Measurements from ENCODE around the gene DIRAS1. TPM values are rescaled to one million over a fixed set of nuclear protein-coding genes. Genes with fewer than 3 reads are reported as not detected.
"Not testable (repeated sequence)": the region's sequence is repeated elsewhere in the genome, so short reads cannot be mapped to it uniquely, and the experiment has no call there.

DIRAS1 gene
- polyA plus RNA-seq, 3 donors, result 2.6 to 3.7 (median 3.4) TPM

DNA sequence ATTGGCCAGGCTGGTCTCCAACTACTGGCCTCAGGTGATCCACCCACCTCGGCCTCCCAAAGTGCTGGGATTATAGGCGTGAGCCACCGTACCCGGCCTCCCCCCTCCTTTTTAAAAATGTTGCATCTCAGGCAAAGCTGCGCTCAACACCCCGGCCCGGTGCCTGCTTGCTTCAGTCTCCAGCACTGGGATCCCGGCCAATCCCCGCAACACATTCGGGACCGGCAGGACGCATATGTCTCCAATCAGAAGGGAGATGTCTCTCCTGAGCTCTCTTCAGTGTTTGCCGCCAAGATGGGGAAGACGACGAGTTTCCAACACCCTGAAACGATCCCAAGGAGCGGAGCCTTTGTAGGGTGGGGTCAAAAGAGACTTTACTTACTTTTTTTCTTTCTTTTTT lies 34.8 kb downstream of the DIRAS1 start:
- no peak for DNase-seq (ENCODE audit: low read depth in 3 of 3, low spot score in 2 of 3)

DNA sequence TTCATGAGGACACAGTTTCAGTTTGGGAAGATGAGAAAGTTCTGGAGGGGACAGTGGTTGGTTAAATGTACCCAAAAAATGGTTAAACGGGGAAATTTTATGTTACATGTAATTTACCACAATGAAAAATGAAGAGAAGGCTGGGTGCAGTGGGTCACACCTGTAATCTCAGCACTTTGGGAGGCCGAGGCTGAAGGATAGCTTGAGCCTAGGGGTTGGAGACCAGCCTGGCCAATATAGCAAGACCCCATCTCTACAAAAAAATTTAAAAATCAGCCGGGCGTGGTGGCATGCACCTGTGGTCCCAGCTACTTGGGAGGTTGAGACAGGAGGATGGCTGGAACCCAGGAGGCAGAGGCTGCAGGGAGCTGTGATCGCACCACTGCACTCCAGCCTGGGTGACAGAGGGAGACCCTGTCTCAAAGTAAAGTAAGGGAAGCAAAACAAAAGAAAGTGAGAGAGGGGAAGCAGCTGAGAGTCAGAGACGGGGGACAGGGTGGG lies 35.9 kb downstream of the DIRAS1 start:
- DNase-seq (ENCODE audit: low read depth in 3 of 3, low spot score in 2 of 3), result no peak

DNA sequence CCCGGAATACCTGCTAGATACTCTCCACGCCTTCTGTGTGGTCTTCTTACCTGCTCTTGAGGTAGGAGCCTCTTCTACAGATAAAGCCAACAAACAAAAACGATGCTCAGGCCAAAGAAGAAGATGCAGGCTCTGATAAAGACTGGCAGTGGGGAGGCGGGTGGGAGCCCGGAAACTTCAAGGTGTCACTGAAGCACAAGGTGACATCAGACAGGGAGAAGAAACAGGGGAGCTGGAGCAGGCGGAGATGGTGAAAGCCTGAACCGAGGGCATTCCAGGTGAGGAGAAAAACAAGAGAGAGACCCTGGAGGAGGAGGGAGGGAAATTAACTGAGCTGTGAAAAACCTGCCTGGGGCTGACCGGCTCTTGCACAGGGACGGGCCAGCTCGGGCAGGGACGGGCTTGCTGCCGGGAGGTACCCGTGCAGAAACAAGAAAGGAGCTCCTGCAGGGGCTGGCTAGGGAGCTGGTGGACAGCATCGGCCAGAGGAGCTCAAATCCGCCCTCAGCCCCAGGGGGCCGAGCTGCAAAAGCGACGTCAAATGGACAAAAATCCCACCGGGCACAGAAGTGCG lies 37.7 kb downstream of the DIRAS1 start:
- DNase-seq (ENCODE audit: low read depth in 3 of 3, low spot score in 2 of 3), result no peak

DNA sequence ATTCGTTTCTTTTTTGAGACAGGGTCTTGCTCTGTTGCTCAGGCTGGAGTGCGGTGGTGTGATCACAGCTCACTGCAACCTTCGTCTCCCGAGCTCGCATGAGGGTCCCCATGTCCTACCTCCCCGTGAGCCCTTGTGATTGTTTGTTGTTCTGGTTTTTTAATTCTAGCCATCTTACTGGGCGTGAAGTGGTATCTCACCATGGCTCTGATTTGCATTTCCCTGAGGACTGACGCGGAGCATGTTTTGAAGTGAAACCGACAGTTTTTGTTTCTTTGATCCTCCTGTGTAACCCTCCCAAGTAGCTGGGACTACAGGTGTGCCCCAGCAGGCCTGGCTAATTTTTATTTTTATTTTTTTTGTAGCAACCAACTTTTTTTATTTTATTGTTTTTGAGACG lies 40.4 kb downstream of the DIRAS1 start:
- DNase-seq (ENCODE audit: low read depth in 3 of 3, low spot score in 2 of 3), result no peak

DNA sequence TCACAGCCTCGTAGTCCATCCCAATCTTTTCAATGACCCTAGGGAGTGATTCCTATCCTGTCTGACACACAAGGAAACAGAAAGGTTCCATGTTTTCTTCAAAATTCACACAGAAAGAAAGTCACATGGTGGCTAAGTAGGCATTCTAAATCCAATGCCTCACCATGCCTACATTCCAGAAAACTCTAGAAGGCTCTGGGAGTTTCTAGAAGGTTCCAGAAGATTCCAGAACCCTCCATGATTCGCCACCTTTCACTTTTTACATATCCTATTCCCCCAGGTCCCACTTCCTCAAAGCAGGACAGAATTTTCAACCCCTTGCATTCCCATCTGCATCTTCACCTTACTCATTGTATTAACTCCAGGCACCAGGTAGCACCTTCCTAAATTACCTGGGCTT lies 41.7 kb downstream of the DIRAS1 start:
- no peak for DNase-seq (ENCODE audit: low read depth in 3 of 3, low spot score in 2 of 3)

DNA sequence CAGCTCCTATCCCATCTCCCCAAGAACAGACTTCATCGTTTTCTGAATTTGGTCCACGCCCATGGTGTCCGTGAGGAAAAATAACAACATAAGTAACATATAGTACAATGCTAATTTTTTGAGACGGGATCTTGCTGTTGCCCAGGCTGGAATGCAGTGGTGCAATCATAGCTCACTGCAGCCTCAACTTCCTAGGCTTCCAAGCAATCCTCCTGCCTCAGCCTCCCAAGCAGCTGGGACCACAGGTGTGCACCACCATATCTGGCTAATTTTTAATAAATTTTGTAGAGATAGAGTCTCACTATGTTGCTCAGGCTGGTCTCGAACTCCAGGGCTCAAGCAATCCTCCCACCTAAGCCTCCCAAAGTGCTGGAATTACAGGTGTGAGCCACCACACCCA lies 42.2 kb downstream of the DIRAS1 start:
- not testable (repeated sequence) for DNase-seq (ENCODE audit: low read depth in 3 of 3, low spot score in 2 of 3)

DNA sequence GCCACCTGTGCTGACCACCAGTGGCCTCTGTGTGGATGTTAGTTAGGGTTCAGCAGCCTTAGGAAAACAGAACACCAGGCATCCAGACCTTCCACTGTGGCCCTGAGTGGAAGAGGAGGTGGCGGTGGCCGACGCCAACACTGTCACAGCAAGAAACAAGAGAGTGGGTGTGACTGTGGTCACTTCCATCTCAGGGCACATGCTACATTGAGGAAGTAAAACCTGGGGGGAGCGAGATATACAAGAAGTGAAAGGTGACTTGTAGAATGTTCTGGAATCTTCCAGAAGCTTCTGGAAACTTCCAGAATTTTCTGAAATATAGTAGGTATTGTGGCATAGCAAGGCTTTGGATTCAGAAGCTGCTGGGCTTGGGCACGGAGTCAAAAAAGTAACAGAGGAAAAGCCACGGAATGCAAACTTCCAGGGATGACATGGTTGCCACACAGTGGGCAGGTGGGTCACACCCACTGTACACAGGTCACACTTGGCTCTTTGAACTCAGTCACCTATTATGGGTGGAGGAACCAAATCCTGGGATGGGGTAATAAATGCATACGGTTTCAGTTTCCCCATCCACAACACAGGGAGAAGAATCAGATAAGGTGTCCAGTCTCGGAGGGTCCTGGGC lies 43.0 kb downstream of the DIRAS1 start:
- no peak for DNase-seq (ENCODE audit: low read depth in 3 of 3, low spot score in 2 of 3)

DNA sequence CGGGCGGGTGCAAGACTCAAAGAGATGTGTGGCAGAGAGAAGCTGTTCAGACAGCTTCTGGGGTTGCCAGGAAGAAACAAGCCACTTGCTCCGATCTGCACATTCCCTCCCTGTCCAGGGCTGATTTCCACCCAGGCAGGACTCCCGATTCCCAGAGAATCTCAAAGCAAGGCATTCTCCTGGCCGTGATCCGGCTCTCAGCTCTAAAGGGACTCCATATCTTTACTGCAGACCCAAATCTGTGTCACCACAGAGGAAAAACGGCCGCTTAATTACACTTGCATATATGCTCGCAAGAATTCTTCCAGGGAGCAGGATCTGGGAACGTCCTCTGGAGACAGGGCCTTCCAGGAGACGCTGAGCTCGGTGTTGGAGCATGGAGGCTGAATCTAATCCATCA lies 44.3 kb downstream of the DIRAS1 start:
- DNase-seq (ENCODE audit: low read depth in 3 of 3, low spot score in 2 of 3), result no peak

DNA sequence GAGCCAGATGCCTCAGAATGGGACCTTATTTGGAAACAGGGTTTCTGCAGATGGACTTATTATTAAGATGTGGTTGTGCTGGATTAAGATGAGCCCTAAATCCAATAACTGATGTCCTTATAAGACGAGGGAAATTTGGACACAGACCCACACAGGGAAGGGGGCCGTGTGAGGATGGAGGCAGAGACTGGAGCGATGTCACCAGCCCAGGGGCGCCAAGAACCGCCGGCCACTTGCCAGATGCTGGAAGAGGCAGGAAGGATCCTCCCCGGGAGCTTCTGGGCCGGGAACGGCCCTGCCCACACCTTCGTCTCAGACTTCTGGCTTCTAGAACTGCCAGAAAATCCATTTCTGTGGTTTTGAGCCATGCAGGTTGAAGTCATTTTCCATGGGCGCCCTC lies 45.3 kb downstream of the DIRAS1 start:
- no peak for DNase-seq (ENCODE audit: low read depth in 3 of 3, low spot score in 2 of 3)

DNA sequence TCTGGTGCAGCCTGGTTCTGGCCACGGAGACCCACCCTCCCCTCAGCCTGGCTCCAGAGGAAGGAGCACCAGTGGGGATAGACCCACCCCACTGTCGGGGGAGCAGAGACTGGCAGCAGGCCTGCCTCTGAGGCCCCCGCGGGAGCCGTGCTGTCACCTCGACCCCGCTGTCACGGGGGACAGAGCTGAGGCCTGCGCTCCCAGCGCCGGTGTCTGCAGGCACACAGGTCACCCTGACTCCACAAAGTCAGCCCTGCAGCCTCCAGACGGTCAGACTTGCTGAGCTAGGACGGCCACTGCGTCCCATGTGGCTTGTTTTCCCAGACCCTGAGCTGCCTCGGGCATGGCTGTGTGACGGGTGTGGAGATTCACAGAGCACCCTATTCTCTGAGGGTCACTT lies 51.0 kb downstream of the DIRAS1 start:
- DNase-seq (ENCODE audit: low read depth in 3 of 3, low spot score in 2 of 3), result no peak

DNA sequence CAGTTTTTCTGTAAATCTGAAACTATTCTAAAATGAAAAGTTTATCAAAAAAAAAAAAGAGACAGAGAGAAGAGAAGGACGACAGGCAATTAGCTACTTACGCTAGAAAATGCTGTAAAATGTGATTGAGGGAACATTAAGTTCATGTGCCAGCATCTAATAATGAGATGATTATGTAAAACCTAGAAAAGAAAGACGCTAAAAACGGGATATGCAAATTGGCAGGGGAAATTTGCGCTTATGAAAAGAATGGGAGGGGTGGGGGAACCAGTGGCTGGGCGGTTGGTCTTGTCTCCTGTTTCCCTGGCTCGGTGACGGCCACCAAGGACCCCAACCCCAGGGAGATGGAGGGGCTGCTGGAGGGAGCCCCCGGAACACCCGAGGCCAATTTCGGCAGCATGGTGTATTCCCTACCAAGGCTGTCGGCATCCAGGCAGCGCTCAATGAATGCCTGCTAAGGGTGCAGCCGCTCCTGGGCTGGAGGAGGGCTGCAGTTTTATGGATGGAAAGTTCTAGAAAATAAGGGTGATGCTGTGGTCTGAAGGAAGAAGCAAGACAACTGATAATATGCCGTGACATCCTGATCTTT lies 52.9 kb downstream of the DIRAS1 start:
- no peak for DNase-seq (ENCODE audit: low read depth in 3 of 3, low spot score in 2 of 3)

DNA sequence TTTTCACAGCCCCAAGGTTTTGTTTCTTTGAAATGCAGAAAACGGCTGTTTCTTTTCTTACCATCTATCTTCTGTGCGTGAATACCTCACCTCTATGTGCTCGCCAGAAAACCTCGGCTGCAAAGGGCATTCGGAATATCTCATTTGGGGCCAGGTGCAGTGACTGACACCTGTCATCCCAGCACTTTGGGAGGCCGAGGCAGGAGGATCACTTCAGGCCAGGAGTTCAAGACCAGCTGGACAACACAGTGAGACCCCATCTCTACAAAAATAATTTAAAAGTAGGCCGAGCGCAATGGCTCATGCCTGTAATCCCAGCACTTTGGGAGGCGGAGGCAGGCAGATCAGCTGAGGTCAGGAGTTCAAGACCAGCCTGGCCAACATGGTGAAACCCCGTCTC lies 53.8 kb downstream of the DIRAS1 start:
- DNase-seq (ENCODE audit: low read depth in 3 of 3, low spot score in 2 of 3), result not testable (repeated sequence)

DNA sequence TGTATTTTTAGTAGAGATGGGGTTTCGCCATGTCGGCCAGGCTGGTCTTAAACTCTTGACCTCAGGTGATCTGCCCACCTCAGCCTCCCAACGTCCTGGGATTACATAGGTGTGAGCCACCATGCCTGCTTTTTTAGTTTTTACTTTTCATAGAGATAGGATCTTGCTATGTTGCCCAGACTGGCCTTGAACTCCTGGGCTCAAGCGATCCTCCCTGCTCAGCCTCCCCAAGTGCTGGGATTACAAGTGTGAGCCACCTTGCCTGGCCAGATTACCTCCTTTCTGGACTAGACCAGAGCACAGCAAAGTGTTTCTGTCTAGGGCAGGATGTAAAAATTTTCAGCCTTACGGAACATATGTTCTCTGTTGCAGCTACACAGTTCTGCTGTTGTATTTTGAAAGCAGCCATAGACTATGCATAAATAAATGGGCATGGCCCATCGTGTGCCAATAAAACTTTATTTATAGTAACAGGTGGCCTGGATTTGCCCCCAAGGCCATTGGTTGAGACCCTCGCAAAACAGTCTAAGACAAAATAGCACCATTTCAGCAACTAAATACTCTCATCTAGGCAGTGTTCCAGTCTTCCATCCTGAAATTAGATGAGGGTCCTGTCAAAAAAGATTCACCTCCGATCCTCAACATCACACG lies 54.7 kb downstream of the DIRAS1 start:
- no peak for DNase-seq (ENCODE audit: low read depth in 3 of 3, low spot score in 2 of 3)

DNA sequence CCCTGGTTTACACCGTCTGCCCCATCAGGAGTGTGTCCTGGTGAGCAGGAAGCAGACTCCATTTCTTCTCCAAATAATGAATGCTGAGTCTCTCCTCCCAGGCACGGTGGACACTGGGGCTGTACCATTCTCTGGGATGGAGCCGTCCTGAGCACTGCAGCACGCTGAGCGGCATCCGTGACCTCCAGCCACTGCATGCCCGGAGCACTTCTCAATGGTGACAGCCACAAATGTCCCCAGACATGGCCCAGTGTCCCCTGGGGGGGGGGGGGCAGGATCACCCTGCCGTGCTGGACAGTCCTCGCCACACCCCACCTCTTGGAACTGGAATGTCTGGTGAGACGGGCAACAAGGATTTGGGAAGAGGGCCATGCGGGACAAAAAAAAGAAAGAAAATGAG lies 56.1 kb downstream of the DIRAS1 start:
- no peak for DNase-seq (ENCODE audit: low read depth in 3 of 3, low spot score in 2 of 3)

Other genes starting within 250 kb of the DIRAS1 start
- 10 to 100 TPM; 10.4 to 13.0 (median 12.2) TPM for gene GADD45B, start 245.2 kb downstream of the DIRAS1 start, polyA plus RNA-seq (ENCODE audit: insufficient read length in 3 of 3)
- 1 to 10 TPM; 4.9 to 5.2 (median 5.0) TPM for gene GNG7, start 18.7 kb downstream of the DIRAS1 start, polyA plus RNA-seq (ENCODE audit: insufficient read length in 3 of 3)
- 10 to 100 TPM; 27.5 to 33.6 (median 29.8) TPM for gene SLC39A3, start 18.6 kb upstream of the DIRAS1 start, polyA plus RNA-seq (ENCODE audit: insufficient read length in 3 of 3)
- gene SGTA, start 61.9 kb upstream of the DIRAS1 start, polyA plus RNA-seq (ENCODE audit: insufficient read length in 3 of 3), result 10 to 100 TPM; 44.7 to 46.9 (median 45.4) TPM
- gene THOP1, start 64.1 kb upstream of the DIRAS1 start, polyA plus RNA-seq (ENCODE audit: insufficient read length in 3 of 3), result 10 to 100 TPM; 37.8 to 48.9 (median 41.8) TPM
- 1 to 10 TPM; 9.4 to 9.7 (median 9.6) TPM for gene ZNF554, start 98.5 kb upstream of the DIRAS1 start, polyA plus RNA-seq (ENCODE audit: insufficient read length in 3 of 3)
- 10 to 100 TPM; 13.8 to 14.4 (median 14.0) TPM for gene ZNF555, start 120.1 kb upstream of the DIRAS1 start, polyA plus RNA-seq (ENCODE audit: insufficient read length in 3 of 3)
- gene ZNF556, start 146.0 kb upstream of the DIRAS1 start, polyA plus RNA-seq (ENCODE audit: insufficient read length in 3 of 3), result 1 to 10 TPM in 2 of 3 donors, under 1 TPM in 1; 0.76 to 1.3 (median 1.1) TPM
- gene ZNF57, start 179.6 kb upstream of the DIRAS1 start, polyA plus RNA-seq (ENCODE audit: insufficient read length in 3 of 3), result 10 to 100 TPM in 1 of 3 donors, 1 to 10 TPM in 2; 7.6 to 10.6 (median 8.6) TPM
- 1 to 10 TPM; 7.9 to 9.0 (median 8.8) TPM for gene ZNF77, start 223.6 kb upstream of the DIRAS1 start, polyA plus RNA-seq (ENCODE audit: insufficient read length in 3 of 3)

All from right renal cortex interstitium (tissue), 3 donors.